Adrenal gland (tissue), 5 donors: ENCODE measurements around the gene ASS1.

Experiments
- POLR2A ChIP-seq, 2 donors: fragments of 450-650 bp; IDR thresholded peaks; one replicate each; pipeline ENCODE4 v1.6.1; 2017; ENCODE audit warnings: antibody characterized with exemption in 2 of 2, mild to moderate bottlenecking in 2 of 2, moderate library complexity in 1 of 2
- TF ChIP-seq, protein P1 (sequence below), 6 experiments: fragments of 450-650 bp in 4 of 6; fragments of 200-600 bp in 2 of 6; sonication (generic) in 1 of 6; IDR thresholded peaks; 1 replicate in 5 of 6; 2 replicates in 1 of 6; pipeline versions ENCODE4 v1.5.1 to v1.8.0; 2016 to 2021; ENCODE audit warnings: antibody characterized with exemption in 6 of 6, mild to moderate bottlenecking in 2 of 6, moderate library complexity in 1 of 6
- donor health status: DM: no; HTN: no; CAD: no.

DNA sequence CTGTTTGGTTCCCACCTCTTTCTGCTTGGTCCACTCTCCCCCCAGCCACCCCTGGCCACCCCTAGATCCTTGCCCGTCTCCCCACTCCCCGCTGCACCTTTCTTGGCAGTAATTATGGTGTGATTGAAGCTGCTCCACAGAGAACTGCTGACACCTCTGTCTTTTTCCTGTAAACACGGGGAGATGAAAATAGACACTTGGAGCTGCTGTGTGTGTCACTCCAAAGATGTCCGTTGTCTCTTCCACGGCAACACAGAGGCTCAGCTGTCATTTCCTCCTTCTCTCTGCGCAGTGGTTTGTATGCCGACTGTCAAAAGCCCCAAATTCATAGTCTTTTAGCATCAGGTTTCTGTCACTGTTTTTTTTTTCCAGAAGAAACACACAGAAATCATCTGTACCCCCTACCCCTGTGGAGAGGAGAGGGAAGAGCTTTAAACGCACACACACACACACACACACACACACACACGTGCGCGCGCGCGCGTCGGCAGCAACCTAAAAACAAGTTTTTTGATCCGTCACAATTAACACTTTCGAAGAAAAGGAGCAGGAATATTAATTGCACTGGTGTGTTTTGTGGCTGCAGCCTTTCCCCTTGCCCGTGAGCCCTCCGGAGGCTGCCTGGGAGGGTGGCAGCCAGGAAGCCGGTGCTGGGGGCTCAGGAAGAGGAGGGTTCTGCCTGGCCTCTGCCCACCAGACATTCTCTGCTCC lies 39.8 kb downstream of the ASS1 start:
- TF ChIP-seq, protein P1, sequence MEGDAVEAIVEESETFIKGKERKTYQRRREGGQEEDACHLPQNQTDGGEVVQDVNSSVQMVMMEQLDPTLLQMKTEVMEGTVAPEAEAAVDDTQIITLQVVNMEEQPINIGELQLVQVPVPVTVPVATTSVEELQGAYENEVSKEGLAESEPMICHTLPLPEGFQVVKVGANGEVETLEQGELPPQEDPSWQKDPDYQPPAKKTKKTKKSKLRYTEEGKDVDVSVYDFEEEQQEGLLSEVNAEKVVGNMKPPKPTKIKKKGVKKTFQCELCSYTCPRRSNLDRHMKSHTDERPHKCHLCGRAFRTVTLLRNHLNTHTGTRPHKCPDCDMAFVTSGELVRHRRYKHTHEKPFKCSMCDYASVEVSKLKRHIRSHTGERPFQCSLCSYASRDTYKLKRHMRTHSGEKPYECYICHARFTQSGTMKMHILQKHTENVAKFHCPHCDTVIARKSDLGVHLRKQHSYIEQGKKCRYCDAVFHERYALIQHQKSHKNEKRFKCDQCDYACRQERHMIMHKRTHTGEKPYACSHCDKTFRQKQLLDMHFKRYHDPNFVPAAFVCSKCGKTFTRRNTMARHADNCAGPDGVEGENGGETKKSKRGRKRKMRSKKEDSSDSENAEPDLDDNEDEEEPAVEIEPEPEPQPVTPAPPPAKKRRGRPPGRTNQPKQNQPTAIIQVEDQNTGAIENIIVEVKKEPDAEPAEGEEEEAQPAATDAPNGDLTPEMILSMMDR (IDR thresholded peaks at IDR 0.05): no peak
- no peak for TF ChIP-seq POLR2A (IDR thresholded peaks at IDR 0.05)
